Measurements from ENCODE around the gene ADAMTS17.

ADAMTS17 gene

DNA sequence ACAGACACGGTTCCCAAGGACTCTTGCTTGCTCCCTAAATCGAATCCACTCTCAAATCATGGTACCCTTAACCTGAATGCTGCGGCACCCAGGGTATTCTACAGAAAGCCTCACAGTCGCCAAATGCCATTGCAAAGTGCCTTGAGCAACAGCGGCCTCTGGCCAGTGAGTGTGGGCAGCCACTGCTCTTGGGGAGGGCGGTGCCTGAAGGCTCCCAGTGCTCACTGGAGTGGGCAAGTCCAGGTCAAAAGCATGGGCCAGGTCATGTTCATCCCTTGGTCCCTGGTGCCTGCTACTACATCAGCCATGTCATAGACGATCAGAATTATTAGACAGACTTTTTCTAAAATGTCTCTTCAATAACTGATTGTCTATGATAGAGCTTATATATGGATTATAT lies 82.5 kb downstream of the ADAMTS17 start:
- DNase-seq (ENCODE audit: low spot score in 2 of 2): no peak
- H3K4me1 Mint-ChIP-seq: no peaks in the 10 kb centered on the region
- no peaks in the 10 kb centered on the region for H3K27me3 Mint-ChIP-seq
- H3K4me3 Mint-ChIP-seq: no peak overlapping the region
- no peaks in the 10 kb centered on the region for H3K9me3 Mint-ChIP-seq
- H3K27ac Mint-ChIP-seq (ENCODE audit: low read depth): no peak overlapping the region
- no peaks in the 10 kb centered on the region for H3K36me3 Mint-ChIP-seq (ENCODE audit: insufficient read depth)
- no peak for ATAC-seq (replicated peaks; ENCODE audit: extremely low read depth, poor library complexity, severe bottlenecking)

GRCh38 chr15:100256970-100257650 lies 84.7 kb downstream of the ADAMTS17 start:
- H3K27ac Mint-ChIP-seq (ENCODE audit: low read depth): no peak overlapping the region
- no peak overlapping the region for H3K4me3 Mint-ChIP-seq
- H3K9me3 Mint-ChIP-seq: no peaks in the 10 kb centered on the region
- no peaks in the 10 kb centered on the region for H3K27me3 Mint-ChIP-seq
- no peaks in the 10 kb centered on the region for H3K36me3 Mint-ChIP-seq (ENCODE audit: insufficient read depth)
- DNase-seq (ENCODE audit: low spot score in 2 of 2): no peak
- ATAC-seq (replicated peaks; ENCODE audit: extremely low read depth, poor library complexity, severe bottlenecking): no peak
- H3K4me1 Mint-ChIP-seq: no peaks in the 10 kb centered on the region

DNA sequence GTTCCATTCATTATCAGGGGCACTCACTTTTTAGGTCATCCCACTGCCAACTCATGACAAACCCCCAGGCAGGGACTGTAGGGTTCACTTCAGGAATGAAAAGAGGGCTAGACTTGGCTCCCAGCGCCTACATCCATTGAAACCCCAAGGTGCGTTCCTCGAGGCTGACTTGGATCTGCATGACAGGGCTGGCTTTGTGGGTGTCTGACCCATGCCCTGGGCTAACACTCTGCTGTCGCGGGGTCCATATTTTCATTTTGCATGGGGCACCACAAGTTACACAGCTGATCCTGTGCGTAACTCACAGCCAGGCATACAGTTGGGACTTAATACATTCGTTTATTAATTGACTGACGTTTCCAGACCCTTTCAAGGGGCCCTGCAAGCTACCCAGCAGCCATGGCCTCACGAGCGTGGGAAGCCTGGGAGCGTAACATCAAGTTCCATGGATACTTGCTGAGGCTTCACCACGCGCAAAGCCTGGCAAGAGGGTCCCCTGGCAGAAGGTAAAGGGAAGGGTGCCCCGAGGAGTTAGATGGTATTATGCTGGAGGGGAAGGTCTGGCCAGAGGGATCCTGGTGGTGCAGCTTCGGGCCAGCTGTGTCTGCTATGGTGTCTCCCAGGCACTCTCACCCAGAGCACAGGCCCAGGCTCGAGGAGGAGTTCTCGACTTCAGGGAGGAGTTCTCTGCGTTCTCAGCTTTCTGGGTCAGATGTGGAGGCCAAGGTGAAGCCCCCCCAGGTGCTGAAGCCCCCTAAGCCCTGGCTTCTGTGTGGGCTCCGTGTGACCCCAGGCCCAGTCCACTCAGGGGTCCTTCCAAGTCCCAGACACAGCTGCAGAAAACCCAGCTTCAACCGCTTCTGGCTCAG lies 85.4 kb downstream of the ADAMTS17 start:
- no peaks in the 10 kb centered on the region for H3K9me3 Mint-ChIP-seq
- H3K27ac Mint-ChIP-seq (ENCODE audit: low read depth): no peak overlapping the region
- no peaks in the 10 kb centered on the region for H3K27me3 Mint-ChIP-seq
- ATAC-seq (replicated peaks; ENCODE audit: extremely low read depth, poor library complexity, severe bottlenecking) (no peak), DNase-seq (ENCODE audit: low spot score in 2 of 2) (no peak)
- H3K4me3 Mint-ChIP-seq: no peak overlapping the region
- H3K4me1 Mint-ChIP-seq: no peaks in the 10 kb centered on the region
- H3K36me3 Mint-ChIP-seq (ENCODE audit: insufficient read depth): no peaks in the 10 kb centered on the region

DNA sequence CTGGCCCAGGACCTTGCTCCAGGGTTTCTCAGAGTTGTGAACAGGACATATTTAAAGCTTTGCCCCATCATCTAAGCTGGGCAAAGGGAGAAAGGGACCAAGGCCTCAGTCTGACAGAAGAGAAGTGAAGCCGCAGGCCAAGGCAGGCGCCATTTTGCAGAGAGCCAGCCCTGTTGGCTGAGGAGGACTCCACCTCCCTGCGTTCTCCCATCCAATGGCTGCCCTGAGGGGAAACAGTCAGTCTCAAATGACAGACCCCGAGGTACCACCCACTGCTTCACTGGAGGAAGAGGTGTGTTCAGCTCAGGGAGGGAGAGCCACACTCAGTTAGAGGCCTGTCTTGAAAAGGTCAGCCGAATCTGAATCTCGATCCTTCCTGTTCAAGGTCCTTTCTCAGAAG lies 86.1 kb downstream of the ADAMTS17 start:
- Mint-ChIP-seq H3K4me3 (no peak overlapping the region), H3K27ac (ENCODE audit: low read depth) (no peak overlapping the region), H3K4me1 (no peaks in the 10 kb centered on the region), H3K9me3 (no peaks in the 10 kb centered on the region), H3K27me3 (no peaks in the 10 kb centered on the region), H3K36me3 (ENCODE audit: insufficient read depth) (no peaks in the 10 kb centered on the region)
- DNase-seq (ENCODE audit: low spot score in 2 of 2): no peak
- no peak for ATAC-seq (replicated peaks; ENCODE audit: extremely low read depth, poor library complexity, severe bottlenecking)

DNA sequence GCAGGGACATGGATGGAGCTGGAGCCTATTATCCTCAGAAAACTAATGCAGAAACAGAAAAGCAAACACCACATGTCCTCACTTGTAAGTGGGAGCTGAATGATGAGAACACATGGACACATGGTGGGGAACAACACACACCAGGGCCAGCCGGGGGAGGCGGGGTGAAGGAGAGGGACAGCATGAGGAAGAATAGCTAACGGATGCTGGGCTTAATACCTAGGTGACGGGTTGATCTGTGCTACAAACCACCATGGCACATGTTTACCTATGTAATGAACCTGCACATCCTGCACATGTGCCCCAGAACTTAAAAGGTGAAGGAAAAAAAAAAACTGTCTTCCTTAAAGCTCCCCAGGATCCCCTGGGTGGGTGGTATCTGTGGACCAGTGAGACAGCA lies 87.1 kb downstream of the ADAMTS17 start:
- Mint-ChIP-seq H3K4me1 (no peaks in the 10 kb centered on the region), H3K9me3 (no peaks in the 10 kb centered on the region), H3K27ac (ENCODE audit: low read depth) (no peak overlapping the region), H3K27me3 (no peaks in the 10 kb centered on the region), H3K4me3 (no peak overlapping the region), H3K36me3 (ENCODE audit: insufficient read depth) (no peaks in the 10 kb centered on the region)
- DNase-seq (ENCODE audit: low spot score in 2 of 2): no peak
- ATAC-seq (replicated peaks; ENCODE audit: extremely low read depth, poor library complexity, severe bottlenecking): no peak

DNA sequence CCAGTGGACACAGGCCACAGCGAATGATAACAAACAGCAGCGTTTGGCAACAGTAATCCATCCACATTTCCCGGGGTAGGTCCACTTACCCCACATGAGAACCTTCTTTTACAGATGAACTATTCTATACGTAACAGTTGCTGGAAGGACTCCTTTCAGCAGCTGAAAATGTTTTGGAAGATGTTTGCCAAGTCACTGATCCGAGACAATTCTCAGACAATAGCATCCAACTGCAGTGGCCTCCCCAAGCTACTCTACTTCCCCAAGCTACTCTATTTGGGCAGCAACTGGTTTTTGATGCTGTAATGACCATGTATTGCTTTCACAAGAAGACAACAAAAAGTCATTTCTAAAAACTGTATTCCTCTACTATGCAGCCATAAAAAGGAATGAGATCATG lies 87.5 kb downstream of the ADAMTS17 start:
- no peak overlapping the region for H3K4me3 Mint-ChIP-seq
- no peaks in the 10 kb centered on the region for H3K4me1 Mint-ChIP-seq
- H3K27ac Mint-ChIP-seq (ENCODE audit: low read depth): no peak overlapping the region
- no peaks in the 10 kb centered on the region for H3K9me3 Mint-ChIP-seq
- no peak for DNase-seq (ENCODE audit: low spot score in 2 of 2)
- no peaks in the 10 kb centered on the region for H3K36me3 Mint-ChIP-seq (ENCODE audit: insufficient read depth)
- H3K27me3 Mint-ChIP-seq: no peaks in the 10 kb centered on the region
- ATAC-seq (replicated peaks; ENCODE audit: extremely low read depth, poor library complexity, severe bottlenecking): no peak

GRCh38 chr15:100253640-100254039 lies 88.1 kb downstream of the ADAMTS17 start:
- Mint-ChIP-seq H3K9me3 (no peaks in the 10 kb centered on the region), H3K4me3 (no peak overlapping the region), H3K27ac (ENCODE audit: low read depth) (no peak overlapping the region), H3K36me3 (ENCODE audit: insufficient read depth) (no peaks in the 10 kb centered on the region), H3K4me1 (no peaks in the 10 kb centered on the region), H3K27me3 (no peaks in the 10 kb centered on the region)
- ATAC-seq (replicated peaks; ENCODE audit: extremely low read depth, poor library complexity, severe bottlenecking): no peak
- DNase-seq (ENCODE audit: low spot score in 2 of 2): no peak

DNA sequence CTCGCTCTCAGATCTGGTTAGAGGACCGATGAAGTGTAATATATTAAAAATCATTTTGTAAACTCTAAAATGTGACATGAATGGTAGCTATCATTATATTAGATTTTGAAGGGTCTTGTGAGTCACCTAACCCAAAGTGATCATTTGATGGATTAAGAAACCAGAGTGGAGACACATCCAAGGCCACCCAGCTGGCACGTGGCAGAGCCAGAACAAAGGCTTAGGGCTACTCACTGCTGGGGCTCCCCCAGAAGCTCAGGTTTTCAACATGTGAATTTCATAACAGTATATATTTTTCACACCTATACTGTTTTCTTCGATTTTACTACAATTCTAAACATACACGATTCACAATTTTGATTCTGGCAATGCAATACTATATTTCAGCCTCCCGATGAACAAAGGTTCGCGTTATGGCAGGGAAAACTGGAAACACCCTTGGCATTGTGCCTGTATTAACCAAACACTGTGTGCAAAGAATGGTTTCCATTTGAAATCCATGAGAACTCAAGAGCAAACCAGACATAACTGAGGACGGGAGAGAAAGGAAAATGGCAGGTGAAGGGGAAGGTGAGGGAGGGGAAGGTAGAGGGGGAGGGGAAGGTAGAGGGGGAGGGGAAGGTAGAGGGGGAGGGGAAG lies 88.9 kb downstream of the ADAMTS17 start:
- Mint-ChIP-seq H3K27me3 (no peaks in the 10 kb centered on the region), H3K27ac (ENCODE audit: low read depth) (no peak overlapping the region), H3K4me1 (no peaks in the 10 kb centered on the region), H3K4me3 (no peak overlapping the region), H3K9me3 (no peaks in the 10 kb centered on the region), H3K36me3 (ENCODE audit: insufficient read depth) (no peaks in the 10 kb centered on the region)
- DNase-seq (ENCODE audit: low spot score in 2 of 2) (no peak), ATAC-seq (replicated peaks; ENCODE audit: extremely low read depth, poor library complexity, severe bottlenecking) (no peak)

- no peaks in the 10 kb centered on the region for H3K4me1 Mint-ChIP-seq
- no peaks in the 10 kb centered on the region for H3K36me3 Mint-ChIP-seq (ENCODE audit: insufficient read depth)
- no peak overlapping the region for H3K4me3 Mint-ChIP-seq
- no peak overlapping the region for H3K27ac Mint-ChIP-seq (ENCODE audit: low read depth)
- H3K27me3 Mint-ChIP-seq: no peaks in the 10 kb centered on the region
- no peaks in the 10 kb centered on the region for H3K9me3 Mint-ChIP-seq
- DNase-seq (ENCODE audit: low spot score in 2 of 2) (no peak), ATAC-seq (replicated peaks; ENCODE audit: extremely low read depth, poor library complexity, severe bottlenecking) (no peak)
These were observed 89.4 kb downstream of the ADAMTS17 start for GRCh38 chr15:100252359-100252758.

- ATAC-seq (replicated peaks; ENCODE audit: extremely low read depth, poor library complexity, severe bottlenecking) (no peak), DNase-seq (ENCODE audit: low spot score in 2 of 2) (no peak)
- no peaks in the 10 kb centered on the region for H3K4me1 Mint-ChIP-seq
- H3K27me3 Mint-ChIP-seq: no peaks in the 10 kb centered on the region
- H3K27ac Mint-ChIP-seq (ENCODE audit: low read depth): no peak overlapping the region
- H3K36me3 Mint-ChIP-seq (ENCODE audit: insufficient read depth): no peaks in the 10 kb centered on the region
- no peaks in the 10 kb centered on the region for H3K9me3 Mint-ChIP-seq
- H3K4me3 Mint-ChIP-seq: no peak overlapping the region
These were observed 91.5 kb downstream of the ADAMTS17 start for GRCh38 chr15:100250176-100250800.

DNA sequence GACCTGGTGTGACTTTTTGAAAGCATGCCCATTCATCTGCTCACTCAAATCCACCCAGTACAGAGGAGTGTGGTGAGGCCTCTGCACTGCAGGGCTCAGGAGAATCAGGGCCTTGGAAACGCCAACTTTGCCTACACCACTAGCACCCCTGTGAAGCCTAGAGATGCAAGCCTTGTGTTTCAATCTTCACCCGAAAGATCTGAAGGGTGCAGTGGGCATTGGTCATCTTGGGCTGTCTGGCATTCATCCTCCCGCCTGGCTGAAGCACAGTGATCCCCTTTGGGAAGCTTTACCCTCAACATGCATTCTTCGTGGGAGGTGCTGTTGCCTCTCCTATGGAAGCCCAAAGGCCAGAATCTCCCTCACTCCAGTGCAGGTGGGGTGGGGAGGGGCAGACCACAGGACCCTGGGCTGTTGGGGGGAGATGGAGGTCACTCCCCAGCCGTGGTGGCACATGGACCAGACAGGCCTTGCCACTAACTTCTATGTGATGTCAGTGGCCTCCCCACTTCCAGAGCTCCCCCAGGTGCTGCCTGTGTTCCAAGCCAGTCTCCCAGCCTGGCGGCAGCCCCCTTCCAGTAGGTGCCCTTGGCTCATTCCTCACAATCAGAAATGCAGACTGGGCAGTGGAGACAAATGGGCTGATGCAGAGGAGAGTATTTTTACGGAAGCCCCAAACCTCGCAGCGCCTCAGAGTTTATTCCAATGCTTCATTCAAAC lies 92.5 kb downstream of the ADAMTS17 start:
- ATAC-seq (replicated peaks; ENCODE audit: extremely low read depth, poor library complexity, severe bottlenecking) (no peak), DNase-seq (ENCODE audit: low spot score in 2 of 2) (no peak)
- H3K4me1 Mint-ChIP-seq: no peaks in the 10 kb centered on the region
- no peaks in the 10 kb centered on the region for H3K27me3 Mint-ChIP-seq
- no peaks in the 10 kb centered on the region for H3K9me3 Mint-ChIP-seq
- H3K27ac Mint-ChIP-seq (ENCODE audit: low read depth): no peak overlapping the region
- no peaks in the 10 kb centered on the region for H3K36me3 Mint-ChIP-seq (ENCODE audit: insufficient read depth)
- H3K4me3 Mint-ChIP-seq: no peak overlapping the region

DNA sequence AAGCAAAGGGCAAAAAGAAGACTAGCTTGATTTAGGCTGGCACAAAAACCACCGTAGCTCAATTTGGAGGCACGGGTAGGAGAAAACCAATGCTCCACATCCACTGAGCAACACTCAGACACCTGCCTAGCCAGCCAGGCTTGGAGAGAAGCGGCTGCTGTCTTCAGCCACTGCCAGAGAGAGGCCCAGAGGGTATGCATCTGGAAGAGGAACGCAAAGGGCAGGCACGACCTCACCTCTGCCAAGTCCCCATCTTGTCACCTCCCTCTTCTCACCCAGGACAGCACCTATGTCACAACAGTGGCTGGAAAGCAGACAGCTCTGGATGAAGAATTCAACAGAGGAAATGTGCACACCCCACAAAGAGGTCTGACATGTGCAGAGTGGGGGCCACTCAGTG lies 93.5 kb downstream of the ADAMTS17 start:
- Mint-ChIP-seq H3K36me3 (ENCODE audit: insufficient read depth) (no peaks in the 10 kb centered on the region), H3K4me3 (no peak overlapping the region), H3K27ac (ENCODE audit: low read depth) (no peak overlapping the region), H3K4me1 (no peaks in the 10 kb centered on the region), H3K9me3 (no peaks in the 10 kb centered on the region), H3K27me3 (no peaks in the 10 kb centered on the region)
- DNase-seq (ENCODE audit: low spot score in 2 of 2): no peak
- ATAC-seq (replicated peaks; ENCODE audit: extremely low read depth, poor library complexity, severe bottlenecking): no peak
